GM10266 (cell line): Measurements from ENCODE around the gene ARL4D.

ENCODE experiments used
- DNase-seq: peaks from one replicate; pipeline ENCODE4 v3.0.0; 2012; ENCODE audit errors: extremely low spot score
- TF ChIP-seq, protein P1 (sequence below): IDR thresholded peaks from 2 replicates; pipeline ENCODE4 v1.5.1; 2012; ENCODE audit warnings: mild to moderate bottlenecking, low read depth; ENCODE audit not compliant: control insufficient read depth, insufficient read depth; ENCODE audit errors: missing control alignments

Gene ARL4D, protein sequence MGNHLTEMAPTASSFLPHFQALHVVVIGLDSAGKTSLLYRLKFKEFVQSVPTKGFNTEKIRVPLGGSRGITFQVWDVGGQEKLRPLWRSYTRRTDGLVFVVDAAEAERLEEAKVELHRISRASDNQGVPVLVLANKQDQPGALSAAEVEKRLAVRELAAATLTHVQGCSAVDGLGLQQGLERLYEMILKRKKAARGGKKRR

DNA sequence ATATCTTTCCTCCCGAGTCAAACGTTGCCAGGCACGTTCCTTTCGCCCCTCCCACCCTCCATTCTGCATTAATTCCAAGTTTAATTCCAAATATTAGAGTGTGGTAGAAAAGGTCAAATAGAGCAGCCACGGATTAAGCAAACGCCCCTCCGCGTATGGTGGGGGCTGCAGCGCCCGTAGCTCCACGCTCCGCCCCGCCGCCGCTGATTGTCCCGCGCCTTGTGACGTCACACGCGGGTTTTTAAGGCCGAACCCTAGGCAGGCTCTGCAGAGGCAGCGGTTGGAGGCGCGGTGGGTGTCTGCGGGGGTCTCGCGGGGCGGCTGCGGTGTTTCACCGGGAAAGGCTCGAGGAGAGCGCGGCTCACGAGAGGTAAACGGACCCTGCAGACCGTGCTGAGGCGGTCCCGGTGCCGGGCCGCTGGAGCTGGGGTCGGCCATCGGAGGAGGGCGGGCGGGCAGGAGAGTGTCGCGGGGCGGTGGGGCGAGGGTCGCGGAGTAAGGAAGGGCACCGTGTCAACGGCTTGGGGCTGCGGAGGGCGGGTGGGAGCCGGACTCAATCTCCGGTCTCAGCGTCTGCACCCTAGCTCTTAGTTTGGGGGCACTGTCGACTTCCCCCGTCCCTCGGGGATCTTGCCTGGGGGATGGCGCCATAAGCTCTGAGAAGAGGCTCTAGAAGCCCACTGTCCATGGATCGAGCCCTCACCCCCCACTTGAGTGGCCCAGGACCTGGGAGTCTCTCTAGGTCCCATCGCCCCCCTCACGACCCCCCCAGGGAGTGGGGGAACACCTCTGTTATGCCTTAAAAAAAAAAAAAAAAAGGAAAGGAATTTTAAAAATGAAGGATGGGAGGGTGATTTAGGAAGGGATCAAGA lies at the start of gene ARL4D:
Gene ARL4D (plus strand): TSS at position 270 of the 872 bp plus-strand sequence. CDS start 740 bp downstream, outside the sequence.
- peak; percentile 65 for DNase-seq
- TF ChIP-seq, protein P1, sequence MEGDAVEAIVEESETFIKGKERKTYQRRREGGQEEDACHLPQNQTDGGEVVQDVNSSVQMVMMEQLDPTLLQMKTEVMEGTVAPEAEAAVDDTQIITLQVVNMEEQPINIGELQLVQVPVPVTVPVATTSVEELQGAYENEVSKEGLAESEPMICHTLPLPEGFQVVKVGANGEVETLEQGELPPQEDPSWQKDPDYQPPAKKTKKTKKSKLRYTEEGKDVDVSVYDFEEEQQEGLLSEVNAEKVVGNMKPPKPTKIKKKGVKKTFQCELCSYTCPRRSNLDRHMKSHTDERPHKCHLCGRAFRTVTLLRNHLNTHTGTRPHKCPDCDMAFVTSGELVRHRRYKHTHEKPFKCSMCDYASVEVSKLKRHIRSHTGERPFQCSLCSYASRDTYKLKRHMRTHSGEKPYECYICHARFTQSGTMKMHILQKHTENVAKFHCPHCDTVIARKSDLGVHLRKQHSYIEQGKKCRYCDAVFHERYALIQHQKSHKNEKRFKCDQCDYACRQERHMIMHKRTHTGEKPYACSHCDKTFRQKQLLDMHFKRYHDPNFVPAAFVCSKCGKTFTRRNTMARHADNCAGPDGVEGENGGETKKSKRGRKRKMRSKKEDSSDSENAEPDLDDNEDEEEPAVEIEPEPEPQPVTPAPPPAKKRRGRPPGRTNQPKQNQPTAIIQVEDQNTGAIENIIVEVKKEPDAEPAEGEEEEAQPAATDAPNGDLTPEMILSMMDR, result no peak

DNA sequence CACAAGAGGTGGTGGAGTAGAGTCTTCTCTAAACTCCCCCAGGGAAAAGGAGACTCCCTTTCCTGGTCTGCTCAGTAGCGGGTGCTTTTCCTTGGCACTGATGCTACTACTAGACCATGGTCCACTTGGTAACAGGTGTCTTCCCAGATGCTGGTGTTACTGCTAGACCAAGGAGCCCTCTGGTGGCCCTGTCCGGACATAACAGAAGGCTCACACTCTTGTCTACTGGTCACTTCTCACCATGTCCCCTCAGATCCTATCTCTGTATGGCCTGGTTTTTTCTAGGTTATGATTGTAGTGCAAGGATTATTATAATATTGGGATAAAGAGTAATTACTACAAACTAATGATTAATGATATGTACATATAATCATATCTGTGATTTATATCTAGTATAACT lies 49.7 kb upstream of the ARL4D start:
- TF ChIP-seq, protein P1, result no peak
- no peak for DNase-seq

DNA sequence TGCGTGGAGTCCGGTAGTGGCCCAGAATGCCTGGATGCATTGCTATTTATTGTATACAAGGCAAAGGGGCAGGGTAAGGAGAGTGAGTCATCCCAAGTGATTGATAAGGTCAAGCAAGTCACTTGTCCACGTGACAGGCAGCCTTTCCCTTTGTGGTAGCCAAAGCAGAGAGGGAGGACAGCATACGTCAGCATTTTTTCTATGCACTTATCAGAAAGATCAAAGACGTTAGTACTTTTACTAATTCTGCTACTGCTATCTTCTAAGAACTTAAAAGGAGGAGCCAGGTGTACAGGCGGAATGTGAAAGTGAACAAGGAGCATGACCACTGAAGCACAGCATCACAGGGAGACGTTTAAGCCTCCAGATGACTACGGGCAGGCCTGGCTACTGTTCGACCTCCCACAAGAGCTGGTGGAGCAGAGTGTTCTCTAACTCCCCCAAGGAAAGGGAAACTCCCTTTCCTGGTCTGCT lies 47.9 kb upstream of the ARL4D start:
- DNase-seq, result no peak
- TF ChIP-seq, protein P1, result no peak

DNA sequence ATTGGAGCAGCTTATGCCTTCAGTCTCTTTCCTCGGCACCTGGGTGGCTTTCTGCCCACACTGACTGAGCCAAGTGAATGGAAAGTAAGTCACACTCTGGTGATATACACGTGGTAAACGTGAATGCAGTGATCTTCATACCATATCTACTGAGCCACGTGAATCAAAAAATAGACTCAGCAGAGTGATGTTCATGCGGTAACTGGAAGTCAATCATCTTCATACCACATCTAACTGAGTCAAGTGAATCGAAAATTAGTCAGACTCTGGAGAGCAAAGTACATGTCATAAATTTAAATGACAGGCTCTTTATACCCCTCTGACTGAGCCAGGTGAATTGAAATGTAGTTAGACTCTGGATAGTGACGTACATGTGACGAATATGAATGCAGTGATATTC lies 47.1 kb upstream of the ARL4D start:
- TF ChIP-seq, protein P1, result no peak
- DNase-seq, result no peak

DNA sequence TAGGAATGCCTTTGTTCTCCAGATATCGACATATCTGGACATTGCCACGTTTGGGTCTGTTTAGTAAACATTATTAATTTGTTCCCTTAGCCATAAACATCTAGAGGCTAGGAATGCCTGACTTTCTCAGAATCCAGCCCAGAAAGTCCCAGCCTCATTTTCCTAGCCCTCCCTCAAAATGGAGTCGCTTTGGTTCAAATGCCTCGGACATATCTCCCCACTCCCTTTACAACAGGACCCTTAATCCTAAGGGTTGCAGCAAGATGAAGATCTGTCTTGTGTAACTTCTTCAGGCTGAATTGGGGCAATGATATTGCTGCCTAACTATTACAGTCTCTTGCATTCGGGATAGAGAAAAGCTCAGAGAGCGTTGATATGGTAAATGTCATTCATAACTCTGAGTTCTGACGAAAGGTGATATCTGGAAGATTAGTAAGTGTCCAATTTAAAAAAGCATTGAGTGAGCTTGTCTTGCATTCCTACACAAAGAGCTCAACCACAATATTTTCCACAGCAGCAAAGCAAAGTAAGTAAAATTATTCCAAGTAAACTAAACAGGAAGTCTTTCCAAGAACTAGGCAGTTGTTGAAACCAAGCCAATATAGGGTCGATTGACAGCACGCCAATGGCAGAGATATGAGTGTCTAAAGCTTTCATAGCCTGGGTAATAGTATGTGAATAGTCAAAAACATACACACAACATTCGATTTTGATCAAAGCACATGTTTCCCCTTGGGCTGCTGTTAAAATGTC lies 46.0 kb upstream of the ARL4D start:
- no peak for DNase-seq
- TF ChIP-seq, protein P1, result no peak

DNA sequence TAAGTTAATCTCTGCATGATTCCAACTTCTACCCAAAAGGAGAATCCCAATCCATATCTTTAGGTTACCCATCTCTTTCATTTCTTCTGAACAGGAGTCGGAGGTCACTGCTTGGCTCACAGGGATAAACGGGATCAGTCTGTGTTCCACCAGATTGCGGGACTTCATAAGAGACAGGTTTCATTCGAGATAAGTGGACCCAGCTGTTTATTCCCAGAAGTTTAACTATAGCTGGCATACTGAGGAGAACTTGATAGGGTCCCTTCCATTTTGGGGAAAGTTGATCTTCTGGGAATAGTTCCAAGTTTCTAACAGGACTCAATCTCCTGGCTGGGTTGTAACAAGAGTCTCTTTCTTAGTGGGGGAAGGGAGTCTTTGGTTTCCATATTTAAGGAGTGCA lies 45.4 kb upstream of the ARL4D start:
- no peak for DNase-seq
- TF ChIP-seq, protein P1, result no peak

DNA sequence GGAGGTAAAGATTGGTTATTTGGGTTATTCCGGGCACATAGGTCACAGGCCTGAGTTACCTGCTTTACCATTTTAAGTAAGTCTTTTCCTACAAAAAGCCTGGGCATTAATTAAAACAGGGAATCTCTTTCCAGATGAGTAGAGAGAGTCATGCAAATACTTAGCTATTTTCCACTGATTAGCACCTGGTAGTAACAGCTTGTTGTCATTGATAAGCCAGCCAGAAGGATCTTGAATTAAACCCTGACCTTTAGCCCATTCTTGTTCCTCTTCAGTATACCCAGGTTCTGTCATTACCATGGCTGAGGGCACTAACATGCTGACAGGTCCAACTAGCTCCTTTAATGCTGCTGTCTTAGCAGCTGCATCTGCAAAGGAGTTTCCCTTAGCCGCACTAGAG lies 44.4 kb upstream of the ARL4D start:
- DNase-seq, result no peak
- TF ChIP-seq, protein P1, result no peak
